Measurements from ENCODE around the gene TRIM50.
"Not testable (repeated sequence)": the region's sequence is repeated elsewhere in the genome, so short reads cannot be mapped to it uniquely, and the experiment has no call there.

DNA sequence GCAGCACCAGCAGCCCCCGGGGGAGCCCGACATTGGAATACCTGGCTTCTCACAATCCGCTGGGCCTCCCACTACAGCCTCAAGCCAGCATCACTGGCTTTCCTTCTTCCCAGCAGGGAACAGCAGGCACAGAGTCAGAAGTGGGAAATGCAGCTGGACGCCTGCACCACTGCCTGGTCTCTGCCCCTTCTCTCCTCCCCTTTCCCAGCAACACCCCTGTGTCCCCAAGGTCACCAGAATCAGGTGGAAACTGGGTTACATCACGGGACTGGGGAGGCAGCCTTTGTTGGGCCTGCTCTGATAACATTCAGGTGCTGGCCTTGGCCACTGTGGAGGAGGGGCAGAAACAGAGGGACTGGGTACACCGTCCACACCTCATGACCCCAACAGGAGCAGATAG, 2.5 kb downstream of the TRIM50 start:
- not testable (repeated sequence) for TF ChIP-seq CTCF (IDR thresholded peaks at IDR 0.05; ENCODE audit: borderline replicate concordance, extremely low read depth, low read length, poor library complexity, severe bottlenecking); EZH2 (IDR thresholded peaks at IDR 0.05; ENCODE audit: borderline replicate concordance, low read depth, low read length, severe bottlenecking)

Measured in DND-41 (cell line).